ENCODE measurements around the gene CTSH.

The CTSH gene

GRCh38 chr15:78944669-78945407, at the start of gene CTSH:
Gene CTSH (minus strand): TSS chr15:78945046. CDS start chr15:78944981, 65 bp downstream.
- DNase-seq: peak; percentile 67

- no peak for DNase-seq
Observed at GRCh38 chr15:78993931-78994530, 49.2 kb upstream of the CTSH start.

- no peak for DNase-seq
Observed at GRCh38 chr15:78993257-78993930, 48.5 kb upstream of the CTSH start.

- DNase-seq: no peak
Observed at GRCh38 chr15:78992416-78993256, 47.8 kb upstream of the CTSH start.

GRCh38 chr15:78991879-78992278, 47.0 kb upstream of the CTSH start:
- DNase-seq: no peak

- no peak for DNase-seq
Observed at GRCh38 chr15:78991476-78991875, 46.6 kb upstream of the CTSH start.

GRCh38 chr15:78990278-78990677, 45.4 kb upstream of the CTSH start:
- no peak for DNase-seq

GRCh38 chr15:78989701-78990240, 44.9 kb upstream of the CTSH start:
- no peak for DNase-seq

GRCh38 chr15:78988361-78988911, 43.6 kb upstream of the CTSH start:
- peak; percentile 31 for DNase-seq

GRCh38 chr15:78987556-78988360, 42.9 kb upstream of the CTSH start:
- no peak for DNase-seq

- DNase-seq: no peak
Observed at GRCh38 chr15:78985859-78986475, 41.1 kb upstream of the CTSH start.

GRCh38 chr15:78984041-78984440, 39.2 kb upstream of the CTSH start:
- no peak for DNase-seq

GRCh38 chr15:78983146-78983918, 38.5 kb upstream of the CTSH start:
- DNase-seq: no peak

GRCh38 chr15:78982736-78983135, 37.9 kb upstream of the CTSH start:
- no peak for DNase-seq

- no peak for DNase-seq
Observed at GRCh38 chr15:78981532-78982313, 36.9 kb upstream of the CTSH start.

GRCh38 chr15:78979456-78980320, 34.8 kb upstream of the CTSH start:
- DNase-seq: peak; percentile 63

GRCh38 chr15:78978601-78979179, 33.8 kb upstream of the CTSH start:
- no peak for DNase-seq

All from midbrain (tissue), 1 donor.